ENCODE measurements around the gene TOMM5.

- TF ChIP-seq EP300 (IDR thresholded peaks at IDR 0.05) (no peak), CTCF (IDR thresholded peaks at IDR 0.05) (no peak), POLR2A (IDR thresholded peaks at IDR 0.05) (no peak), POLR2AphosphoS5 (IDR thresholded peaks at IDR 0.05) (no peak)
Measured at GRCh38 chr9:37564916-37565315, 27.5 kb downstream of the TOMM5 start.

Data from upper lobe of left lung (tissue), 4 donors.